ENCODE data around the gene SMPDL3B. TPM values are rescaled to one million over a fixed set of nuclear protein-coding genes. Genes with fewer than 3 reads are reported as not detected.

SMPDL3B gene
- total and polyA plus RNA-seq, 8 donors, result 0.89 to 73.6 (median 8.0) TPM; not detected in 1

DNA sequence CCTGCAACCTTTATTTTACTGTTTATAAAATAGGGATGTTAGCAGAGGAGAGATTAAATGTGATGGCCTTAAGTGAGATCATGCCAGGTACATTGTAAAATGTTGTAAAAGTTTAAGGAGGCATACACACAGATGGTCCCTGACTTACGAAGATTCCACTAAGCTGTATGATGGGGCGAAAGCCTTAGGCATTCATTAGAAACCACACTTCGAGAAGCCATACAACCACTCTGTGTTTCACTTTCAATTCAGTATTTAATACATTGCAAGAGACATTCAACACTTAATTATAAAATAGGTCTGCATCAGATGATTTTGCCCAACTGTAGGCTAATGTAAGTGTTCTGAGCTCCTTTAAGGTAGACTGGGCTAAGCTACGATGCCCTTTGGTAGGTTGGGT is 3.7 kb downstream of the SMPDL3B start:
- DNase-seq, result no peak
- Histone ChIP-seq H3K27ac (no peak overlapping the region), H3K36me3 (no peaks in the 10 kb centered on the region), H3K4me1 (peaks cover 0 to 19% (median 6%) of the 10 kb centered on the region in 4 donors), H3K27me3 (peaks cover 0 to 24% (median 0%) of the 10 kb centered on the region in 3 donors), H3K4me3 (no peak overlapping the region), H3K9me3 (no peaks in the 10 kb centered on the region)
- TF ChIP-seq POLR2A (IDR thresholded peaks at IDR 0.05) (no peak), EP300 (IDR thresholded peaks at IDR 0.05) (no peak), POLR2AphosphoS5 (IDR thresholded peaks at IDR 0.05) (no peak)
- TF ChIP-seq, protein P1, sequence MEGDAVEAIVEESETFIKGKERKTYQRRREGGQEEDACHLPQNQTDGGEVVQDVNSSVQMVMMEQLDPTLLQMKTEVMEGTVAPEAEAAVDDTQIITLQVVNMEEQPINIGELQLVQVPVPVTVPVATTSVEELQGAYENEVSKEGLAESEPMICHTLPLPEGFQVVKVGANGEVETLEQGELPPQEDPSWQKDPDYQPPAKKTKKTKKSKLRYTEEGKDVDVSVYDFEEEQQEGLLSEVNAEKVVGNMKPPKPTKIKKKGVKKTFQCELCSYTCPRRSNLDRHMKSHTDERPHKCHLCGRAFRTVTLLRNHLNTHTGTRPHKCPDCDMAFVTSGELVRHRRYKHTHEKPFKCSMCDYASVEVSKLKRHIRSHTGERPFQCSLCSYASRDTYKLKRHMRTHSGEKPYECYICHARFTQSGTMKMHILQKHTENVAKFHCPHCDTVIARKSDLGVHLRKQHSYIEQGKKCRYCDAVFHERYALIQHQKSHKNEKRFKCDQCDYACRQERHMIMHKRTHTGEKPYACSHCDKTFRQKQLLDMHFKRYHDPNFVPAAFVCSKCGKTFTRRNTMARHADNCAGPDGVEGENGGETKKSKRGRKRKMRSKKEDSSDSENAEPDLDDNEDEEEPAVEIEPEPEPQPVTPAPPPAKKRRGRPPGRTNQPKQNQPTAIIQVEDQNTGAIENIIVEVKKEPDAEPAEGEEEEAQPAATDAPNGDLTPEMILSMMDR (IDR thresholded peaks at IDR 0.05), result no peak
- 80 to 91% (median 87%) methylated on average over 4 of the region's 4 CpGs for WGBS, 5 donors
- intact Hi-C loops (cut with DNase I; ENCODE audit: low total_unique reads), result no loop called here

DNA sequence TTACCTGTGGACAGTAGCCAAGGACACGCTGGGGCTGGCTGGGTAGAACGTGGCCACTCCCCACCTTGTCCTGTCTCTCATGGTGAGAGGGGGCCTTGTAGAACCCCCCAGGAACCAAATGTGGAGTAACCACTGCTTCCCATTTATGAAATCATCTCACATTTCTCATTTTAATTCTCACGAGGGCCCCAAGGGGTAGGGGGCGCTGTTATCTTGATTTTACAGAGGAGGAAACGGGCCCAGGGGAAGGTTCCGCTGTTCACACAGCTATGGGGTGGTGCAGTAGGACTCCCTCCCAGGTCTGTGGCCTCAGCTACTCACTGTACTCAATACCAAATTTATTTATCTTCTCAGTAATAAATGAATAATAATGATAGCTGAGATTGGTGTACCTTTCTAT is 5.5 kb downstream of the SMPDL3B start:
- peaks cover 0 to 9% (median 0%) of the 10 kb centered on the region in 3 donors for H3K27me3 ChIP-seq
- no peak overlapping the region for H3K4me3 ChIP-seq
- TF ChIP-seq POLR2A (IDR thresholded peaks at IDR 0.05) (no peak), EP300 (IDR thresholded peaks at IDR 0.05) (no peak), POLR2AphosphoS5 (IDR thresholded peaks at IDR 0.05) (no peak)
- TF ChIP-seq, protein P1 (IDR thresholded peaks at IDR 0.05), result no peak
- 31 to 44% (median 42%) methylated on average over 6 of the region's 6 CpGs for WGBS, 5 donors
- H3K4me1 ChIP-seq, result peaks cover 0 to 11% (median 3%) of the 10 kb centered on the region in 4 donors
- H3K27ac ChIP-seq, result no peak overlapping the region
- DNase-seq, result peak; percentile 52 to 59
- no peaks in the 10 kb centered on the region for H3K9me3 ChIP-seq
- intact Hi-C loops (cut with DNase I; ENCODE audit: low total_unique reads), result no loop called here
- H3K36me3 ChIP-seq, result no peaks in the 10 kb centered on the region

DNA sequence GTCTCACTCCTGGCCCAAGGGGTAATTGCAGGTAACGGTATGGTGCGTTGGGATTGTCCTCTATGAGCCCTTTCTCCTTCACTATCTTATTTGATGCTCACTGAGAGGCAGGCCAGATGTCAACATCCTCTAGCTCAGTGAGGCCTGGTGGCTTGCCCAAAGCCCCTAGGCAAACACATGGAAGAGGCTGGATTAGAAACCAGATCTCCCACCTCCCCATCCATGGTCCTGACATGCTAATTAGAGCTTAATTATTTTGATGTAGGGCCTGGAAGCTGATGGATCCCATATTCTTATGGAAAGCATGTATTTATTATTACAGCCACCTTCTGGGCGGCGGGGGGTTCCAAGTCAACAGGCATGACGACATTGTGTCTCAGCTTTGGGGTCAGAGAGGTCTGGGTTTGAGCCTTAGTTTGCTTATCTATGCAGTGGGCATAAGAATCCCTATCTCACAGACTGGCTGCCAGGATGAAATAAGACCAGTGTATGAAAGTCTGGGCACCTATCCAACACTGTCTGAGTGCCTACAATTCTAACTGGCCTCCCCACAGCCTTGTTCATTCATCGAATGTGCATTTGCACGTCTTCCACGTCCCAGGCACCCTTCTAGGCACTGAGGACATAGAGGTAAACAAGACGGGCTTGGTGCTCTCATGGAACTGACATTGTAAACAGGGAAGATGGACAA is 6.2 kb downstream of the SMPDL3B start:
- peaks cover 0 to 4% (median under 1%) of the 10 kb centered on the region in 4 donors for H3K4me1 ChIP-seq
- no peaks in the 10 kb centered on the region for H3K36me3 ChIP-seq
- intact Hi-C loops (cut with DNase I; ENCODE audit: low total_unique reads), result no loop called here
- no peak for DNase-seq
- peaks cover 0 to 4% (median 0%) of the 10 kb centered on the region in 3 donors for H3K27me3 ChIP-seq
- 83 to 92% (median 88%) methylated on average over 9 of the region's 9 CpGs for WGBS, 5 donors
- H3K27ac ChIP-seq, result no peak overlapping the region
- no peaks in the 10 kb centered on the region for H3K9me3 ChIP-seq
- TF ChIP-seq, protein P1 (IDR thresholded peaks at IDR 0.05), result no peak
- TF ChIP-seq EP300 (IDR thresholded peaks at IDR 0.05) (no peak), POLR2A (IDR thresholded peaks at IDR 0.05) (no peak), POLR2AphosphoS5 (IDR thresholded peaks at IDR 0.05) (no peak)
- no peak overlapping the region for H3K4me3 ChIP-seq

DNA sequence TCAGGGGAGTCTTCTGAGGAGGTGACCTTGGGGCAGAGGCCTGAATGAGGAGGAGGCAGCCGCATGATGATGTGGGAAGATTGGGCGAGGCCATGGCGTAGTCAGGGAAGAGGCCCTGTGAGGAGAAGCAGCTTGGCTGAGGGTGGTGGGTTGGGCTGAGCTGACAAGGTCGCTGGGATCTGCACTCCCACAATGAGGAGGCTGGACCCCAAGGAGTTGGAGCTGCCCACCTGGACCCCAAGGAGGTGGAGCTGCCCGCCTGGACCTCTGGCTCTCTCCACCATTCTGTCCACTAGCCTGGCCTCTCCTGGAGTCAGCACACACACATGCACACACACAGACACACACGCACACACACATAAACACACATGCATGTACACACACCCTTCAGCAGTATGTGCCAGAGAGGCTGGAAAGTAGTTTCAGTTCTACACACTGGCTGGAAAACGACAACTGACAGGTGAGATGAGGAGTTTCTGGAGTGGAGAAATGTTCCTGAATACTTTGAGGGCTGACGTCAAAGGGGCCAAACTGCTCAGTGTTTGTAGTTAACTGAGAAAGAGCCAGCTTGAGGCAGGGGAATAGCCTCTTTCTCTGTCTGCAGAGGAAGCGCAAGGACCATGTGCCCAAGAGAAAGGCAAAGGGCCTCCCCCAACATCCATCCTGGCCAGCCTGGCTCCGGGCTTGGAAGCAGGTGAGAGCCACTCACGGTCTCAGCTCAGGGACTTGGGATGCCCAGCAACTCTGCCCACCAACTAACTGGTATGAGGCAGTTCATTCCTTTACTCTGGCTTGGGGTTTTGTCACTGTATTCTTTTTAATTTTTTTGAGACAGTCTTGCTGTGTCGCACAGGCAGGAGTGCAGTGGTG is 7.1 kb downstream of the SMPDL3B start:
- no peak for TF ChIP-seq POLR2A (IDR thresholded peaks at IDR 0.05)
- TF ChIP-seq, protein P1 (IDR thresholded peaks at IDR 0.05), result no peak
- no peak for TF ChIP-seq POLR2AphosphoS5 (IDR thresholded peaks at IDR 0.05)
- TF ChIP-seq EP300 (IDR thresholded peaks at IDR 0.05), result no peak
- H3K9me3 ChIP-seq, result no peaks in the 10 kb centered on the region
- H3K27ac ChIP-seq, result no peak overlapping the region
- H3K4me1 ChIP-seq, result no peaks in the 10 kb centered on the region
- H3K27me3 ChIP-seq, result no peaks in the 10 kb centered on the region
- H3K36me3 ChIP-seq, result no peaks in the 10 kb centered on the region
- no peak for DNase-seq
- WGBS, 5 donors, result 84 to 90% (median 84%) methylated on average over 10 to 12 of the region's 12 CpGs
- intact Hi-C loops (cut with DNase I; ENCODE audit: low total_unique reads), result no loop called here
- H3K4me3 ChIP-seq, result no peak overlapping the region

All from stomach (tissue), 9 donors.